ENCODE measurements around the gene DGKH. TPM values are rescaled to one million over a fixed set of nuclear protein-coding genes. Genes with fewer than 3 reads are reported as not detected.
A peak's percentile ranks its signal among the peaks of the same experiment; 100 is the strongest.
"Not testable (repeated sequence)": the region's sequence is repeated elsewhere in the genome, so short reads cannot be mapped to it uniquely, and the experiment has no call there.

Gene DGKH
- total and polyA plus RNA-seq, 9 of the 15 experiments (the other 6 are each of a cell fraction or from before 2014, with no cell fraction given), result 0.38 to 4.4 (median 3.1) TPM

DNA sequence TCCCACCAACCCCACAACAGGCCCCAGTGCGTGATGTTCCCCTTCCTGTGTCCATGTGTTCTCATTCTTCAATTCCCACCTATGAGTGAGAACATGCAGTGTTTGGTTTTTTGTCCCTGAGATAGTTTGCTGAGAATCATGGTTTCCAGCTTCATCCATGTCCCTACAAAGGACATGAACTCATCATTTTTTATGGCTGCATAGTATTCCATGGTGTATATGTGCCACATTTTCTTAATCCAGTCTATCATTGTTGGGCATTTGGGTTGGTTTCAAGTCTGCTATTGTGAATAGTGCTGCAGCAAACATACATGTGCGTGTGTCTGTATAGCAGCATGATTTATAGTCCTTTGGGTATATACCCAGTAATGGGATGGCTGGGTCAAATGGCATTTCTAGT, 92.6 kb downstream of the DGKH start:
- 0 out of 2 replicates have a peak, but pooled peaks have one; percentile 23 for TF ChIP-seq BCOR (IDR thresholded peaks at IDR 0.05)
- TF ChIP-seq ZNF146 (CRISPR knock-in tag; IDR thresholded peaks at IDR 0.05; ENCODE audit: unreplicated experiment), result peak; percentile 25
- ATAC-seq; intact Hi-C loops (cut with micrococcal nuclease); in situ Hi-C loops (cut with MboI); H3K79me2 ChIP-seq (ENCODE audit: control insufficient read depth, insufficient read depth, low read length); H4K20me1 ChIP-seq (replicated peaks; ENCODE audit: control insufficient read depth, insufficient read depth, low read length); H3K36me3 ChIP-seq (ENCODE audit: control insufficient read depth, insufficient read depth, low read length); FAIRE-seq; H3K9ac ChIP-seq (ENCODE audit: insufficient read depth in 1 of 2, low read depth in 2 of 2, low read length in 2 of 2); H3K27me3 ChIP-seq (ENCODE audit: control insufficient read depth in 2 of 2, insufficient read depth in 2 of 2, low read length in 2 of 2); H3K27ac ChIP-seq (ENCODE audit: extremely low read depth, low read depth, low read length); POLR2A ChIA-PET; H3K9me1 ChIP-seq (ENCODE audit: control insufficient read depth, insufficient read depth, low read length); H3K9me3 ChIP-seq (replicated peaks; ENCODE audit: control insufficient read depth, insufficient read depth, low read depth, low read length); H3K4me1 ChIP-seq (replicated peaks in 1 of 2; ENCODE audit: control insufficient read depth in 2 of 2, insufficient read depth in 2 of 2, low read length in 2 of 2); H3K4me3 ChIP-seq; CTCF ChIA-PET (ENCODE audit: low intra/inter-chr PET ratio); DNase-seq (ENCODE audit: extremely low read depth in 1 of 4, low spot score in 3 of 4); H3K4me2 ChIP-seq (ENCODE audit: insufficient read depth, low read length); H2AFZ ChIP-seq (ENCODE audit: low read depth, low read length); BruUV-seq (replicated peaks): not testable (repeated sequence)
- WGBS (ENCODE audit: insufficient coverage, low coverage, missing lambda C conversion rate), result 0% methylated on average over 1 of the region's 2 CpGs

DNA sequence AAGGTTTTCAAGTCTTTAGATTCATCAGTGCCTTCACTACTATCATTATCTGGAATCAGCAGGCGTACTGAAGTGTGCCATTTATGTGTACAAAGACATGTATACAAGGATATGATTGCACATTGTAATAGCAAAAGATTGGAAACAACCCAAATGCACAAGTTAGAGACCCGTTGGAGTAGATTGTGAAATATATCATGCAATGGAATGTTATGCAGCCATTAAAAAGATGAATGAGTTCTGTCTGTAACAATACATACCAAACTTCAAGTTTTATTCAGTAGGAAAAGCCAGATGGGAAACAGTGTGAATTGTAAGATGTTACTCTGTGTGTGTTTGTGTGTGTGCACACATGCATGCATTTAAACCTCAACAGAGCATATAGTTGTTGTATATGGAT, 97.9 kb downstream of the DGKH start:
- DNase-seq (ENCODE audit: extremely low read depth in 1 of 4, low spot score in 3 of 4) (no peak), FAIRE-seq (no peak), ATAC-seq (no peak)
- Histone ChIP-seq H3K79me2 (ENCODE audit: control insufficient read depth, insufficient read depth, low read length) (no peaks in the 10 kb centered on the region), H2AFZ (ENCODE audit: low read depth, low read length) (no peak overlapping the region), H3K4me3 (no peak overlapping the region), H3K9me3 (replicated peaks; ENCODE audit: control insufficient read depth, insufficient read depth, low read depth, low read length) (no peaks in the 10 kb centered on the region), H3K4me1 (replicated peaks in 1 of 2; ENCODE audit: control insufficient read depth in 2 of 2, insufficient read depth in 2 of 2, low read length in 2 of 2) (0 out of 5 replicates have a peak, but pooled peaks cover 0 to 3% of the 10 kb centered on the region in 2 experiments), H3K36me3 (ENCODE audit: control insufficient read depth, insufficient read depth, low read length) (no peaks in the 10 kb centered on the region), H3K9me1 (ENCODE audit: control insufficient read depth, insufficient read depth, low read length) (no peaks in the 10 kb centered on the region), H3K9ac (ENCODE audit: insufficient read depth in 1 of 2, low read depth in 2 of 2, low read length in 2 of 2) (no peak overlapping the region), H3K27me3 (ENCODE audit: control insufficient read depth in 2 of 2, insufficient read depth in 2 of 2, low read length in 2 of 2) (no peaks in the 10 kb centered on the region), H3K4me2 (ENCODE audit: insufficient read depth, low read length) (no peak overlapping the region), H3K27ac (ENCODE audit: extremely low read depth, low read depth, low read length) (no peak overlapping the region), H4K20me1 (replicated peaks; ENCODE audit: control insufficient read depth, insufficient read depth, low read length) (no peaks in the 10 kb centered on the region)
- no TSS peak for BruUV-seq (replicated peaks)
- ChIA-PET CTCF (ENCODE audit: low intra/inter-chr PET ratio) (interaction anchor here (0.7 kb wide), 1 partner anchor 9 kb away, joined by 3 read pairs; no protein-coding TSS in a partner anchor), POLR2A (no interaction called here)
- WGBS (ENCODE audit: insufficient coverage, low coverage, missing lambda C conversion rate), result 47% methylated on average over 2 of the region's 2 CpGs
- TF ChIP-seq CEBPB (tag; IDR thresholded peaks at IDR 0.05) (peak; percentile 27; the same call in 1 of the 2 replicates), ZNF146 (CRISPR knock-in tag; IDR thresholded peaks at IDR 0.05; ENCODE audit: unreplicated experiment) (peak; percentile 16), HMG20B (CRISPR knock-in tag; IDR thresholded peaks at IDR 0.05) (no peak)
- in situ Hi-C loops (cut with MboI) (no loop called here), intact Hi-C loops (cut with micrococcal nuclease) (no loop called here)

Measured in K562 (cell line).